ENCODE results near the gene DLG2. TPM values are rescaled to one million over a fixed set of nuclear protein-coding genes. Genes with fewer than 3 reads are reported as not detected.

The DLG2 gene
- total RNA-seq, 1 donor = 3.0 TPM

DNA sequence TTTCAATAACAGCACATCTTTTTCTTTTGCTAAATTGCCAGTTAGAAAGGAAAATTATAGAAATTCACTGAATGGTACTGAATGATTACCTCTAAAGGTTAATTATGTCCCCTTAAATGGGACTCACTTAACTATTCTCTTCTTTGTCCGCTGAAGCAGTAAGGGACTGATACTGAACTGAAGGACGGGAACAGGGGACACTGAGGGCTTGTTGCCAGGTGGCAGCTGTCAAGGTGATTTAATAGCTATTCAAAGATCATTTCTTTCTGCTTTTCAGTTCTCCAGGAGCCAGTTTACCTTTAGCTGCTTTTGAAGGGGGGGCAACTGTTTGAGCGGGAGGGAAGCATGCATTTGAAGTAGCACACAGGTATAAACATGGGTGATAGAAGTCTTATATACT is 2015.5 kb downstream of the DLG2 start:
- DNase-seq (ENCODE audit: low read depth) = no peak
- H3K4me3 ChIP-seq (ENCODE audit: low read depth, low read length) = no peak overlapping the region
- TF ChIP-seq, protein P1, sequence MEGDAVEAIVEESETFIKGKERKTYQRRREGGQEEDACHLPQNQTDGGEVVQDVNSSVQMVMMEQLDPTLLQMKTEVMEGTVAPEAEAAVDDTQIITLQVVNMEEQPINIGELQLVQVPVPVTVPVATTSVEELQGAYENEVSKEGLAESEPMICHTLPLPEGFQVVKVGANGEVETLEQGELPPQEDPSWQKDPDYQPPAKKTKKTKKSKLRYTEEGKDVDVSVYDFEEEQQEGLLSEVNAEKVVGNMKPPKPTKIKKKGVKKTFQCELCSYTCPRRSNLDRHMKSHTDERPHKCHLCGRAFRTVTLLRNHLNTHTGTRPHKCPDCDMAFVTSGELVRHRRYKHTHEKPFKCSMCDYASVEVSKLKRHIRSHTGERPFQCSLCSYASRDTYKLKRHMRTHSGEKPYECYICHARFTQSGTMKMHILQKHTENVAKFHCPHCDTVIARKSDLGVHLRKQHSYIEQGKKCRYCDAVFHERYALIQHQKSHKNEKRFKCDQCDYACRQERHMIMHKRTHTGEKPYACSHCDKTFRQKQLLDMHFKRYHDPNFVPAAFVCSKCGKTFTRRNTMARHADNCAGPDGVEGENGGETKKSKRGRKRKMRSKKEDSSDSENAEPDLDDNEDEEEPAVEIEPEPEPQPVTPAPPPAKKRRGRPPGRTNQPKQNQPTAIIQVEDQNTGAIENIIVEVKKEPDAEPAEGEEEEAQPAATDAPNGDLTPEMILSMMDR (IDR thresholded peaks at IDR 0.05; ENCODE audit: insufficient read depth, low read length) = no peak

DNA sequence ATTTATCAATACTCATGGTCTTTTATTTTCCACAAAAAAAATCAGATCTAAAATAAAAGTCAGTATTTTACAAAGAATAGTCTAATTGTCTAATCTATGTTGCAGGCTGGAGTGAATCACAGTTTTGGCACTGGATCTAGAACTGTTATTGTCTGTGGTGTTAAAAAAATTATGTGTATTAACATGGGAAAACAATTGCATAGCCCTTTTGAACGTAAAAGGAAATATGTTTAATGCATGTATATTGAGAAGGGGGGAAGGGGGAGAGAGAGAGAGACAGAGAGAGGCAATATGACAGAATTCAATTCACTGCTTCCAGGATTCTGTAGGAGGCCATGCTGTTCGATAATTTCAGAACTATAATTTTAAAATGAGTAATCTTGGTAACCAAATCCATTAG is 2016.1 kb downstream of the DLG2 start:
- DNase-seq (ENCODE audit: low read depth) = no peak
- TF ChIP-seq, protein P1 (IDR thresholded peaks at IDR 0.05; ENCODE audit: insufficient read depth, low read length) = no peak
- no peak overlapping the region for H3K4me3 ChIP-seq (ENCODE audit: low read depth, low read length)

DNA sequence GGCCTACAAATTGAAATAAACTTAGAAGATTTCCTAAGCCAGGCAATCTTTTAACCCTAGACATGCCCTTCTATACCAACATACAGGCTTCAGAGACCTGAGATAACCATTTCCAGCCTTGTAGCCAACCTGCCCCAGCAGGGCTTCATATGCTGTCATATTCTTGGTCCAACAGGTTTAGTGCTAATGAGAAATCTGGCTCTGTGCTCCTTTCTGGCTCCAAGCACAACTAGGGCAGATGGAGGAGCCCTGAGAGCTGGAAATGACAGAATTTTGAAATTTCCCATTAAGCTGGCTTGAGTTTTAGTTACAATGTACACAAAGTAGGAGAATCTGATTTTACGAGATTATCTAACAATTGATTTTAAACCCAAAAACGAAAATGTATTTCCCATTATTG is 2018.0 kb downstream of the DLG2 start:
- no peak for DNase-seq (ENCODE audit: low read depth)
- TF ChIP-seq, protein P1 (IDR thresholded peaks at IDR 0.05; ENCODE audit: insufficient read depth, low read length) = no peak
- H3K4me3 ChIP-seq (ENCODE audit: low read depth, low read length) = no peak overlapping the region

DNA sequence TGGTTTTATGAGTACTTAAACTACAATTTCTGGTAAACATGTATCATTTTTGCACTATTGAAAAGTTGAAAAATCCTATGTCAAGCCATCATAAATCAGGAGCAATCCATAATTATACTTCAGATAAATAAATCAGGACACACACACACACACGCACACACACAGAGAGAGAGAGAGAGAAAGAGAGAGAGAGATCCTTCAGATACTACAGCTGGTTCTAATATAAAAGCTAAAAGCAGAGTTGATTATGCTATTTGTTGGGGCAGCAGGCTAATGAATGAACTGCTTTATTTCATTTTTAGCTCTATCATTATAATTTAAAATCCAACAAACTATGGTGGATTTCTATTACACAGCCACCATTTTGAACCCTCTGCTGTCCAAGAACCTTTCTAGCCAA is 2018.6 kb downstream of the DLG2 start:
- H3K4me3 ChIP-seq (ENCODE audit: low read depth, low read length) = no peak overlapping the region
- TF ChIP-seq, protein P1 (IDR thresholded peaks at IDR 0.05; ENCODE audit: insufficient read depth, low read length) = no peak
- DNase-seq (ENCODE audit: low read depth) = no peak

DNA sequence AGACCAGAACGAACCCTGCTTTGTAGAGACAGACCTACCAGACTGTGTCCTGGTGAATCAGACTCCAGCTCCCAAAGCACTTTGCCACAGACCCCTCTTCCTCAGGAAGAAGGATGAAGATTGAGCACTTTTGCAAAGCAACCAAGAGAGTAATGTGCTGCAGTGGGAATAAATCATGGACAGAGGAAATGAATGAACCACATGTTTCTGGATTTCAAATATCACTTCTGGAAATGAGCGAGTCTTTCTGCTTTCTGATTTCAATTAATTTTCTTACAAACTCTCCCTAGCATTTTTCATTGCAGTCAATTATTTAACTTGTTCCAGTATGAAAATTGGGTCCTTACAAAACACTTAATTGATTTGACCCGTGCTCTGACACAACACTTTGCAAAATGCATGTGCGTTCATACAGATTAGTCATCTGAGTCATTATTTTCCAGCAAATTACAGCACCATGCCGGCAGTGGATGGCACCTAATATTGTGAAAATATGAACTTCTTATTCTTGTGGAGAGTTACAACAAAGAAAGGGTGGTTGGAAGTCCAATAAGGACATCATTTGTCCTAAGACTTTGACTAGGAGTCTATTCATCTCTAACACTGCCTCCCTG is 2025.1 kb downstream of the DLG2 start:
- no peak for DNase-seq (ENCODE audit: low read depth)
- TF ChIP-seq, protein P1 (IDR thresholded peaks at IDR 0.05; ENCODE audit: insufficient read depth, low read length) = no peak

DNA sequence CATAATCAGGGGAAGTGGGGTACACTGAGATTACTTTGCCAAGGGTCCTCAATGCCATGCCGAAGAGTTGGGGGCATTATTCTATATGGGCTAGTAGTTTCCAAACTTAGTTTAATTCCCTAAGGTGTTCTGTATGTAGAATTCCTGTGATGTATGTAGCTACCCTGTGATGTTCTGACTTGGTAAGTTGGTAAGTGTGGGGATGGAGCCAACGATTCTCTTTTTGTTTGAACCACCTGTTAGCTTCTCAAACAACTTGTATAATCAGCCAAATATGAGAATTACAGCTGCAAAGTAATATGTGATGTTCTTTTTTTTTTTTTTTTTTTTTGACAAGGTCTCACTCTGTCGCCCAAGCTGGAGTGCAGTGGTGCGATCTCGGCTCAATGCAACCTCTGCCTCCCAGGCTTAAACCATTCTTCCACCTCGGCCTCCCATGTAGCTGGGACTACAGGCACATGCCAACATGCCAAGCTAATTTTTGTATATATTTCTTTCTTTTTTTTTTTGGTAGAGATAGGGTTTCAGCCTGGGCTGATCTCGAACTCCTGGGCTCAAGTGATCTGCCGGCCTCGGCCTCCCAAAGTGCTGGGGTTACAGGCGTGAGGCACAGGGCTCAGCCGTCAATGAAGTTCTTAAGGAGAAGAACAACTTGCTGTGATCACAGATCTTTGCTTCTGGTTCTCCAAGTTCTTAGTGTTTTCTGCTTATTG is 2025.8 kb downstream of the DLG2 start:
- DNase-seq (ENCODE audit: low read depth) = no peak
- TF ChIP-seq, protein P1 (IDR thresholded peaks at IDR 0.05; ENCODE audit: insufficient read depth, low read length) = no peak
- H3K4me3 ChIP-seq (ENCODE audit: low read depth, low read length) = no peak overlapping the region

More for the DNA sequence above, 2025.1 kb downstream of the DLG2 start:
- no peak overlapping the region for H3K4me3 ChIP-seq (ENCODE audit: low read depth, low read length)
